A673 (cell line): ENCODE results near the gene SRL. TPM values are rescaled to one million over a fixed set of nuclear protein-coding genes. Genes with fewer than 3 reads are reported as not detected.
A peak's percentile ranks its signal among the peaks of the same experiment; 100 is the strongest.

Experiments
- BruUV-seq: library from RNA; stranded (reverse); fragments of 400-500 nt; replicated peaks from 2 replicates; lab custom pipeline; 2021; lab: Mats Ljungman, UMichigan
- CTCF ChIA-PET: fragments of 300-600 bp; sonication (Branson Sonifier 250); formaldehyde crosslinking; loops from one replicate; lab custom pipeline; 2022; ENCODE audit warnings: antibody characterized with exemption; lab: Charles Lee
- POLR2A ChIA-PET: fragments of 300-600 bp; sonication (Branson Sonifier 250); formaldehyde crosslinking; loops from one replicate; lab custom pipeline; 2022; ENCODE audit warnings: antibody characterized with exemption; ENCODE audit not compliant: low non-redundant PET; lab: Charles Lee
- DNase-seq: peaks from one replicate; pipeline ENCODE4 v3.0.0-alpha.2; 2015; ENCODE audit warnings: low spot score
- H3K27ac ChIP-seq: fragments of 200-600 bp; sonication (generic); 2 replicates; pipeline ENCODE4 v1.5.1; 2016; ENCODE audit warnings: mixed run types, low read depth, mild to moderate bottlenecking, mixed read lengths, antibody characterized with exemption, low read length; ENCODE audit not compliant: poor library complexity, severe bottlenecking
- H3K27me3 ChIP-seq: fragments of 200-600 bp; sonication (generic); replicated peaks from 2 replicates; pipeline ENCODE4 v1.6.1; 2017; ENCODE audit warnings: mixed run types, low read depth, mild to moderate bottlenecking, mixed read lengths, antibody characterized with exemption, low read length; ENCODE audit not compliant: insufficient read depth, poor library complexity
- H3K36me3 ChIP-seq: fragments of 200-600 bp; sonication (generic); 2 replicates; pipeline ENCODE4 v1.6.1; 2016; ENCODE audit warnings: mixed run types, mild to moderate bottlenecking, mixed read lengths, antibody characterized with exemption, low read length; ENCODE audit not compliant: insufficient read depth, poor library complexity, severe bottlenecking
- H3K4me1 ChIP-seq: fragments of 200-600 bp; sonication (generic); 2 replicates; pipeline ENCODE4 v1.6.1; 2017; ENCODE audit warnings: mixed run types, mild to moderate bottlenecking, mixed read lengths, antibody characterized with exemption, low read length; ENCODE audit not compliant: insufficient read depth, poor library complexity, severe bottlenecking
- H3K4me3 ChIP-seq: fragments of 200-600 bp; sonication (generic); 2 replicates; pipeline ENCODE4 v1.5.1; 2016; ENCODE audit warnings: low read depth, mixed run types, mild to moderate bottlenecking, mixed read lengths, low read length; ENCODE audit not compliant: poor library complexity, severe bottlenecking
- H3K9me3 ChIP-seq: fragments of 200-600 bp; sonication (generic); 2 replicates; pipeline ENCODE4 v1.6.1; 2016; ENCODE audit warnings: mixed run types, low read depth, mild to moderate bottlenecking, mixed read lengths, antibody characterized with exemption, low read length; ENCODE audit not compliant: poor library complexity, severe bottlenecking
- EZH2 ChIP-seq: fragments of 200-600 bp; sonication (generic); IDR thresholded peaks from 2 replicates; pipeline ENCODE4 v1.6.1; 2017; ENCODE audit warnings: borderline replicate concordance, low read depth, mild to moderate bottlenecking, mixed read lengths, antibody characterized with exemption, low read length; ENCODE audit not compliant: poor library complexity, severe bottlenecking
- intact Hi-C: fragments of 100-400 bp; cut with micrococcal nuclease; formaldehyde crosslinking; loops from one replicate; pipeline ENCODE4 v1.10.0; 2022; ENCODE audit not compliant: unreplicated experiment
- total RNA-seq: library from RNA; stranded (reverse); gene quantifications from 2 replicates; pipeline ENCODE4 v1.2.3, GENCODE V29; 2021
- TF ChIP-seq, protein P1 (sequence below): fragments of 300-800, 200-600 bp; sonication (generic); conservative IDR thresholded peaks from 2 replicates; pipeline ENCODE4 v1.5.1; 2017; ENCODE audit warnings: low read depth, mild to moderate bottlenecking, antibody characterized with exemption, low read length, moderate library complexity, mixed read lengths

SRL gene
- total RNA-seq, 1 experiment from 2014 or later: 0.11 TPM

DNA sequence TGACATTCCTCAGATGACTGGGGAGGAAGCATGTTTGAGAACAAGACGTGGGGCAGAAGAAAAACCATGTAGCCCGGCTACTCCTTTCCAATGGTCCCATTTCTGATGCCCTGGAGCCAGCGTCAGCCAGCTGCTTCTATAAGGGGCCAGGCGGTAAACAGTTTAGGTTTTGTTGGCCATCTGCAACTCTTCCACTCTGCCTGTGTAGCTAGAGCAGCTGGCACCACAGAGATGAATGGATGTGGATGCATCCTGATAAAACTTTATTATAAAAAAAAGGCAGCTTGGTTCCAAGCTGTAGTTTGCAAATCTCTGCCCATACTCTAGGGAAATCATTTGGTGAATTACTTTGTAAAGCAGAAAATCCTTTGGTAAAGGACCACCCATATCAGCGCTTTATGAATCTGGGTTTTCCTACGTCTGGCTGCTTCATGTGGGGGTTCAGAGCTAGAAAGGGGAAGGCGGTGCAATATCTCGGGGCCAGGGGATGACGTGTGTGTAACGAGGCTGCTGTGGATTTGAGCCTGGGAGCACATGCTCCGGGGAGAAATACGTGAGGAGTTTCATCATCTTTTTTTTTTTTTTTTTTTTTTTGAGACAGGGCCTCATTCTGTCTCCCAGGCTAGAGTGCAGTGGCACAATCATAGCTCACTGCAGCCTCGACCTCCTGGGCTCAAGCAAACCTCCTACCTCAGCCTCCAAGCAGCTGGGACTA, 3.4 kb upstream of the SRL start:
- POLR2A ChIA-PET: interaction anchor here (0.7 kb wide), 1 partner anchor 1117 kb away, joined by 5 read pairs; no protein-coding TSS in a partner anchor
- BruUV-seq: no TSS peak

DNA sequence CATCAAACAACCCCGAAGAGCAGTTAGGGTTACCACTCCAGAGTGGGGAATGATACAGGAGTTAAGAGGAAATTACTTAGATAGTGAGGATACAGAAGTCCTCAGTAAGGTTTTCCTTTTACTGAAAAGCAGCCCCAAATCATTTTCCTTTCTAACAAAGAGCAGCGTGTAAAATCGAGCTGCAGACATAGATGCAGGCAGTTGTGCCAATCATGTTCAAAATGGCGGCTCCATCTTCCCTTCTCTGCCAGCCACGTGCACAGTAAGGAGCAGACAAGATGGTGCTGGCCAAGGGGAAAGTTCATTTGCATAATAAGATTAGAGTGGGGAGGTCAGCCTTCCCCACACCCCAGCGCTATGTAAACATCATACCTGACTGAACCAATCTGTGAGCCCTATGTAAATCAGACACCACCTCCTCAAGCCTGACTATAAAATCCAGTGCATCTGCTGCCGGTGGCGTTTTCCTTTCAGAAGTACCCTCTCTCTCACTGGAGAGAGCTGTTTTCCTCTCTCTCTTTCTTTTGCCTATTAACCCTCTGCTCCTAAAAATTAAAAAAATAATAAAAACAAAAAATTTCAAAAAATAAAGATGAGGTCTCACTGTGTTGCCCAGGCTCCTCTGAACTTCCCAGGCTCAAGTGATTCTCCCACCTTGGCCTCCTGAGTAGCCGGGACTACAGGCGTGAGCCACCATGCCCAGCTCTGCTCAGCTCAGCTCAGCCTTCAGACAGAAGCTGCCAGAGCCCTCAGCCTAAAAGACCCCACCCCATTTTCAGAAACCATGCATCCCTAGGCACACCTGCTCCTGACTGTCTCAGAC, 2.6 kb upstream of the SRL start:
- Histone ChIP-seq H3K9me3 (no peaks in the 10 kb centered on the region), H3K4me1 (no peaks in the 10 kb centered on the region), H3K4me3 (no peak overlapping the region), H3K27ac (peak overlapping the region; percentile 22), H3K36me3 (no peaks in the 10 kb centered on the region), H3K27me3 (no peaks in the 10 kb centered on the region)
- TF ChIP-seq, protein P1, sequence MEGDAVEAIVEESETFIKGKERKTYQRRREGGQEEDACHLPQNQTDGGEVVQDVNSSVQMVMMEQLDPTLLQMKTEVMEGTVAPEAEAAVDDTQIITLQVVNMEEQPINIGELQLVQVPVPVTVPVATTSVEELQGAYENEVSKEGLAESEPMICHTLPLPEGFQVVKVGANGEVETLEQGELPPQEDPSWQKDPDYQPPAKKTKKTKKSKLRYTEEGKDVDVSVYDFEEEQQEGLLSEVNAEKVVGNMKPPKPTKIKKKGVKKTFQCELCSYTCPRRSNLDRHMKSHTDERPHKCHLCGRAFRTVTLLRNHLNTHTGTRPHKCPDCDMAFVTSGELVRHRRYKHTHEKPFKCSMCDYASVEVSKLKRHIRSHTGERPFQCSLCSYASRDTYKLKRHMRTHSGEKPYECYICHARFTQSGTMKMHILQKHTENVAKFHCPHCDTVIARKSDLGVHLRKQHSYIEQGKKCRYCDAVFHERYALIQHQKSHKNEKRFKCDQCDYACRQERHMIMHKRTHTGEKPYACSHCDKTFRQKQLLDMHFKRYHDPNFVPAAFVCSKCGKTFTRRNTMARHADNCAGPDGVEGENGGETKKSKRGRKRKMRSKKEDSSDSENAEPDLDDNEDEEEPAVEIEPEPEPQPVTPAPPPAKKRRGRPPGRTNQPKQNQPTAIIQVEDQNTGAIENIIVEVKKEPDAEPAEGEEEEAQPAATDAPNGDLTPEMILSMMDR: no peak
- no peak for TF ChIP-seq EZH2
- intact Hi-C loops: no loop called here
- peak; percentile 78 for DNase-seq
- no TSS peak for BruUV-seq
- ChIA-PET POLR2A (no interaction called here), CTCF (no interaction called here)

More for the DNA sequence above, 3.4 kb upstream of the SRL start:
- Histone ChIP-seq H3K4me1 (no peaks in the 10 kb centered on the region), H3K9me3 (no peaks in the 10 kb centered on the region), H3K27ac (no peak overlapping the region), H3K36me3 (no peaks in the 10 kb centered on the region), H3K27me3 (no peaks in the 10 kb centered on the region), H3K4me3 (no peak overlapping the region)
- TF ChIP-seq EZH2: no peak
- TF ChIP-seq, protein P1: no peak
- intact Hi-C loops: no loop called here
- CTCF ChIA-PET: no interaction called here
- no peak for DNase-seq

DNA sequence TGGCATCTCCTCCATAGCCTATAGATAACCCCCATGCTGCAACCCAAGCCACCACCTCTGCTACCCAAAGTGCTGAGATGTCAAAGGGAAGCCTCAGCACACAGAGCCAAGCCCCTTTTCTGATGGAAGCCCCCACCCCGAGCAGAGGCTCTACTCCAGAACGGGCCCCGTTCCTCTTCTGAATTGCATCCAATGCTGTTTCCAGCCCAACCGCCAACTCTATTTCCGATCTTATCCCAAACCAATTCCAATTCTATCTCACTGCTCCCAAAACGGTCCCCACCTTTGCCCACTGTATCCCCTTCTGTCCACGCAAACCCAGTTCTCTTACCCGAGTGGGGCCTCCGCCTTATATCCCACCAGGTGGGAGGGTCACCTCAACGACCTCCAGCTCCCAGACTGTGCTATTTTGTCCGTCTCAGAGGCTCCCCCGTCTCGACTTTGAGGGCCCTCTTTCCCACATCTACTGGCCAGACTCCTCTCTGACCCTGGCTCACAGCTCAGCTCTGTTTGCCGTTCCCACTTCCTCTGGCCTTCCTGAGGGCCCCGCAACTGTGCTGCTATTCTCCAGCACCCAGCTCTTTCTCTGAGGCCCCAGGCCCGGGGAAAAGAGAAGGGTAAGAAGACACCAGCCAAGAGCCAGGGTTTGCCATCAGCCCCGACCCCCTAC, 487 bp downstream of the SRL start:
- Histone ChIP-seq H3K27ac (no peak overlapping the region), H3K4me1 (no peaks in the 10 kb centered on the region), H3K27me3 (no peaks in the 10 kb centered on the region), H3K9me3 (no peaks in the 10 kb centered on the region), H3K36me3 (no peaks in the 10 kb centered on the region), H3K4me3 (no peak overlapping the region)
- DNase-seq: no peak
- no TSS peak for BruUV-seq
- CTCF ChIA-PET: no interaction called here
- POLR2A ChIA-PET: no interaction called here
- intact Hi-C loops: no loop called here
- TF ChIP-seq EZH2: no peak
